Gastrocnemius medialis (tissue), 4 donors: ENCODE data around the gene PADI4. TPM values are rescaled to one million over a fixed set of nuclear protein-coding genes. Genes with fewer than 3 reads are reported as not detected.
"Not testable (repeated sequence)": the region's sequence is repeated elsewhere in the genome, so short reads cannot be mapped to it uniquely, and the experiment has no call there.

Experiments
- ATAC-seq, 2 donors: fragments of 150-250 bp; one replicate each; pipeline ENCODE4 v1.9.1; 2016
- DNase-seq, 2 donors: peaks; one replicate each; pipeline ENCODE4 v3.0.0-alpha.2; 2019
- H3K27ac ChIP-seq, 4 donors: fragments of 200-600 bp; sonication (generic); 1 replicate in 1 of 4; 2 replicates in 3 of 4; pipeline ENCODE4 v1.5.1; 2016 to 2018; ENCODE audit warnings: mild to moderate bottlenecking in 2 of 4, moderate library complexity in 1 of 4
- H3K27me3 ChIP-seq, 3 donors: fragments of 200-600 bp; sonication (generic) in 2 of 3; 1 replicate in 1 of 3; 2 replicates in 2 of 3; pipeline versions ENCODE4 v1.5.1 to v1.6.0; 2016 to 2019; ENCODE audit warnings: mild to moderate bottlenecking in 1 of 3, moderate library complexity in 1 of 3
- H3K36me3 ChIP-seq, 2 donors: fragments of 200-600 bp; sonication (generic) in 1 of 2; one replicate each; pipeline ENCODE4 v1.5.1; 2017 to 2018
- H3K4me1 ChIP-seq, 2 donors: fragments of 200-600 bp; sonication (generic) in 1 of 2; one replicate each; pipeline ENCODE4 v1.5.1; 2016 to 2017; ENCODE audit warnings: mild to moderate bottlenecking in 2 of 2
- H3K4me3 ChIP-seq, 4 donors: fragments of 200-600 bp; sonication (generic) in 3 of 4; 1 replicate in 1 of 4; 2 replicates in 3 of 4; pipeline ENCODE4 v1.5.1; 2016 to 2019; ENCODE audit warnings: mild to moderate bottlenecking in 2 of 4
- H3K9me3 ChIP-seq, 3 donors: fragments of 200-600 bp; sonication (generic) in 2 of 3; 1 replicate in 1 of 3; 2 replicates in 2 of 3; pipeline ENCODE4 v1.5.1; 2016 to 2019
- CTCF ChIP-seq, 5 experiments: fragments of 450-650 bp in 3 of 5; fragments of 200-600 bp in 2 of 5; sonication (generic) in 2 of 5; IDR thresholded peaks in 4 of 5; conservative IDR thresholded peaks in 1 of 5; 1 replicate in 4 of 5; 2 replicates in 1 of 5; pipeline ENCODE4 v1.5.1; 2016 to 2019; ENCODE audit warnings: antibody characterized with exemption in 5 of 5, mild to moderate bottlenecking in 3 of 5, moderate library complexity in 3 of 5
- POLR2A ChIP-seq, 2 donors: fragments of 450-650 bp; IDR thresholded peaks; one replicate each; pipeline ENCODE4 v1.6.1; 2017; ENCODE audit warnings: antibody characterized with exemption in 2 of 2, mild to moderate bottlenecking in 2 of 2, moderate library complexity in 2 of 2
- in situ Hi-C, 4 donors: fragments of 200-750 bp; cut with MboI; loops; one replicate each; pipeline versions ENCODE4 v1.15.0 to v1.8.0; 2017; ENCODE audit warnings: low sequenced_read_pairs in 4 of 4
- intact Hi-C: fragments of 100-400 bp; cut with DNase I; formaldehyde crosslinking; loops from one replicate; pipeline ENCODE4 v1.15.1; 2023; ENCODE audit warnings: low total_unique reads
- total RNA-seq, 4 donors: library from RNA; depleted of rRNA; stranded (reverse); fragments of >200 nt; gene quantifications; one replicate each; pipeline versions ENCODE4 v1.1.0 to v1.2.3, GENCODE V29; 2016

PADI4 gene
- total RNA-seq, 4 donors from 2014 or later: not detected

GRCh38 chr1:17316704-17317103 is 8.7 kb downstream of the PADI4 start:
- in situ Hi-C loops: no loop called here
- H3K27me3 ChIP-seq: peaks cover 0 to 15% (median 3%) of the 10 kb centered on the region in 3 donors

GRCh38 chr1:17318262-17318661 is 10.3 kb downstream of the PADI4 start:
- no peaks in the 10 kb centered on the region for H3K9me3 ChIP-seq
- peaks cover 0 to 15% (median 0%) of the 10 kb centered on the region in 3 donors for H3K27me3 ChIP-seq
- DNase-seq (no peak), ATAC-seq (no peak)
- H3K4me1 ChIP-seq: no peaks in the 10 kb centered on the region
- H3K36me3 ChIP-seq: no peaks in the 10 kb centered on the region
- intact Hi-C loops (no loop called here), in situ Hi-C loops (no loop called here)
- no peak overlapping the region for H3K27ac ChIP-seq
- H3K4me3 ChIP-seq: no peak overlapping the region
- no peak for TF ChIP-seq CTCF (IDR thresholded peaks at IDR 0.05 in 4 of 5, conservative IDR thresholded peaks at IDR 0.05 in 1 of 5)
- no peak for TF ChIP-seq POLR2A (IDR thresholded peaks at IDR 0.05)

More at GRCh38 chr1:17316704-17317103, 8.7 kb downstream of the PADI4 start:
- no peak overlapping the region for H3K4me3 ChIP-seq
- H3K9me3 ChIP-seq: no peaks in the 10 kb centered on the region
- ATAC-seq (no peak), DNase-seq (no peak)
- intact Hi-C loops: no loop called here
- no peaks in the 10 kb centered on the region for H3K4me1 ChIP-seq
- no peak overlapping the region for H3K27ac ChIP-seq
- H3K36me3 ChIP-seq: no peaks in the 10 kb centered on the region
- TF ChIP-seq CTCF (IDR thresholded peaks at IDR 0.05 in 4 of 5, conservative IDR thresholded peaks at IDR 0.05 in 1 of 5) (no peak), POLR2A (IDR thresholded peaks at IDR 0.05) (no peak)

GRCh38 chr1:17319561-17320350 is 11.8 kb downstream of the PADI4 start:
- Histone ChIP-seq H3K9me3 (no peaks in the 10 kb centered on the region), H3K4me1 (no peaks in the 10 kb centered on the region), H3K27ac (no peak overlapping the region), H3K27me3 (peaks cover 0 to 15% (median 0%) of the 10 kb centered on the region in 3 donors), H3K36me3 (no peaks in the 10 kb centered on the region), H3K4me3 (no peak overlapping the region)
- DNase-seq (no peak), ATAC-seq (no peak)
- in situ Hi-C loops (no loop called here), intact Hi-C loops (no loop called here)
- TF ChIP-seq POLR2A (IDR thresholded peaks at IDR 0.05) (no peak), CTCF (IDR thresholded peaks at IDR 0.05 in 4 of 5, conservative IDR thresholded peaks at IDR 0.05 in 1 of 5) (no peak)

GRCh38 chr1:17321857-17322390 is 13.9 kb downstream of the PADI4 start:
- H3K36me3 ChIP-seq, H3K4me3 ChIP-seq, ATAC-seq, in situ Hi-C loops, DNase-seq, H3K9me3 ChIP-seq, intact Hi-C loops, H3K4me1 ChIP-seq, H3K27ac ChIP-seq: not testable (repeated sequence)
- H3K27me3 ChIP-seq: peaks cover 0 to 11% (median 0%) of the 10 kb centered on the region in 3 donors

- TF ChIP-seq POLR2A (IDR thresholded peaks at IDR 0.05): no peak
- no peak for TF ChIP-seq CTCF (IDR thresholded peaks at IDR 0.05 in 4 of 5, conservative IDR thresholded peaks at IDR 0.05 in 1 of 5)
- no peak for ATAC-seq
- Histone ChIP-seq H3K27me3 (peaks cover 8 to 10% (median 9%) of the 10 kb centered on the region in 3 donors), H3K27ac (no peak overlapping the region), H3K36me3 (no peaks in the 10 kb centered on the region), H3K9me3 (no peaks in the 10 kb centered on the region), H3K4me1 (no peaks in the 10 kb centered on the region), H3K4me3 (no peak overlapping the region)
- intact Hi-C loops: no loop called here
- in situ Hi-C loops: no loop called here
- no peak for DNase-seq
Observed at GRCh38 chr1:17328855-17329254, 20.9 kb downstream of the PADI4 start.
